ENCODE measurements around the gene LDLRAD3. TPM values are rescaled to one million over a fixed set of nuclear protein-coding genes. Genes with fewer than 3 reads are reported as not detected.

The LDLRAD3 gene
- polyA plus RNA-seq, 1 of the 3 experiments (the other 2 are of a cell fraction), result 10.6 TPM

GRCh38 chr11:35897019-35897418 lies 46.8 kb upstream of the LDLRAD3 start:
- no peaks in the 10 kb centered on the region for H3K79me2 ChIP-seq (ENCODE audit: insufficient read depth)
- CTCF ChIA-PET, result no interaction called here

GRCh38 chr11:35902961-35903360 lies 40.9 kb upstream of the LDLRAD3 start:
- Histone ChIP-seq H3K4me3 (ENCODE audit: low read depth in 2 of 2, low read length in 1 of 2) (no peak overlapping the region), H3K27me3 (ENCODE audit: insufficient read depth) (no peaks in the 10 kb centered on the region), H3K36me3 (replicated peaks in 1 of 2; ENCODE audit: control insufficient read depth in 1 of 2, insufficient read depth in 2 of 2, low read length in 1 of 2) (no peaks in the 10 kb centered on the region), H3F3A (replicated peaks; ENCODE audit: insufficient read depth) (no peaks in the 10 kb centered on the region), H3K27ac (ENCODE audit: low read depth in 2 of 2, low read length in 1 of 2) (no peak overlapping the region), H3K9me3 (peaks cover 18% of the 10 kb centered on the region), H2AFZ (ENCODE audit: low read depth) (no peak overlapping the region), H3K9ac (no peak overlapping the region), H3K9me2 (no peaks in the 10 kb centered on the region), H3K79me2 (ENCODE audit: insufficient read depth) (no peaks in the 10 kb centered on the region), H4K20me1 (ENCODE audit: insufficient read depth) (no peaks in the 10 kb centered on the region), H3K4me2 (no peak overlapping the region), H3K4me1 (ENCODE audit: control insufficient read depth in 1 of 2, insufficient read depth in 2 of 2, low read depth in 1 of 2, low read length in 1 of 2) (no peaks in the 10 kb centered on the region)
- CTCF ChIA-PET, result no interaction called here
- DNase-seq, result no peak
- POLR2A ChIA-PET, result no interaction called here
- TF ChIP-seq TEAD4 (IDR thresholded peaks at IDR 0.05; ENCODE audit: borderline replicate concordance, insufficient read depth) (no peak), POLR2AphosphoS5 (IDR thresholded peaks at IDR 0.05; ENCODE audit: low read depth, low read length) (no peak)

More at GRCh38 chr11:35897019-35897418, 46.8 kb upstream of the LDLRAD3 start:
- no peaks in the 10 kb centered on the region for H3F3A ChIP-seq (replicated peaks; ENCODE audit: insufficient read depth)
- peaks cover 7% of the 10 kb centered on the region; the same call in 1 of the 2 replicates for H3K27me3 ChIP-seq (ENCODE audit: insufficient read depth)
- DNase-seq, result no peak
- no peak overlapping the region for H3K4me2 ChIP-seq
- TF ChIP-seq ELF1 (IDR thresholded peaks at IDR 0.05) (no peak), IRF3 (IDR thresholded peaks at IDR 0.05; ENCODE audit: low read depth, low read length) (no peak), NRF1 (IDR thresholded peaks at IDR 0.05; ENCODE audit: low read depth, low read length) (no peak), RAD21 (IDR thresholded peaks at IDR 0.05; ENCODE audit: low read length) (no peak)
- H4K20me1 ChIP-seq (ENCODE audit: insufficient read depth), result no peaks in the 10 kb centered on the region
- no peak overlapping the region for H3K27ac ChIP-seq (ENCODE audit: low read depth in 2 of 2, low read length in 1 of 2)
- POLR2A ChIA-PET, result no interaction called here
- H3K9ac ChIP-seq, result no peak overlapping the region
- 82% methylated on average over 4 of the region's 4 CpGs for WGBS (ENCODE audit: low lambda C conversion rate)
- H3K9me2 ChIP-seq, result no peaks in the 10 kb centered on the region
- no peak overlapping the region for H2AFZ ChIP-seq (ENCODE audit: low read depth)
- H3K4me1 ChIP-seq (ENCODE audit: control insufficient read depth in 1 of 2, insufficient read depth in 2 of 2, low read depth in 1 of 2, low read length in 1 of 2), result peaks cover 0 to 4% of the 10 kb centered on the region in 2 experiments; a peak in 1 of 4 replicates
- H3K9me3 ChIP-seq, result peaks cover 5% of the 10 kb centered on the region
- no peaks in the 10 kb centered on the region for H3K36me3 ChIP-seq (replicated peaks in 1 of 2; ENCODE audit: control insufficient read depth in 1 of 2, insufficient read depth in 2 of 2, low read length in 1 of 2)
- H3K4me3 ChIP-seq (ENCODE audit: low read depth in 2 of 2, low read length in 1 of 2), result no peak overlapping the region

- TF ChIP-seq FOXM1 (IDR thresholded peaks at IDR 0.05; ENCODE audit: low read depth) (no peak), RCOR1 (IDR thresholded peaks at IDR 0.05; ENCODE audit: low read length) (no peak), RAD21 (IDR thresholded peaks at IDR 0.05; ENCODE audit: low read length) (no peak), POLR2AphosphoS5 (IDR thresholded peaks at IDR 0.05; ENCODE audit: low read depth, low read length) (no peak), FOXJ3 (CRISPR knock-in tag; IDR thresholded peaks at IDR 0.05) (no peak), MEF2A (IDR thresholded peaks at IDR 0.05; ENCODE audit: borderline replicate concordance, low read depth) (no peak), RFX5 (IDR thresholded peaks at IDR 0.05; ENCODE audit: low read length) (no peak), EZH2phosphoT487 (IDR thresholded peaks at IDR 0.05; ENCODE audit: borderline replicate concordance, low read depth) (no peak), TAF1 (IDR thresholded peaks at IDR 0.05; ENCODE audit: borderline replicate concordance, low read depth, low read length) (no peak), MXI1 (IDR thresholded peaks at IDR 0.05; ENCODE audit: low read depth, low read length) (no peak), SIN3A (IDR thresholded peaks at IDR 0.05; ENCODE audit: borderline replicate concordance, low read depth, low read length) (no peak)
- TF ChIP-seq, protein P1, sequence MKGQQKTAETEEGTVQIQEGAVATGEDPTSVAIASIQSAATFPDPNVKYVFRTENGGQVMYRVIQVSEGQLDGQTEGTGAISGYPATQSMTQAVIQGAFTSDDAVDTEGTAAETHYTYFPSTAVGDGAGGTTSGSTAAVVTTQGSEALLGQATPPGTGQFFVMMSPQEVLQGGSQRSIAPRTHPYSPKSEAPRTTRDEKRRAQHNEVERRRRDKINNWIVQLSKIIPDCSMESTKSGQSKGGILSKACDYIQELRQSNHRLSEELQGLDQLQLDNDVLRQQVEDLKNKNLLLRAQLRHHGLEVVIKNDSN (IDR thresholded peaks at IDR 0.05; ENCODE audit: borderline replicate concordance, low read depth), result no peak
- 60% methylated on average over 3 of the region's 3 CpGs for WGBS (ENCODE audit: low lambda C conversion rate)
- ChIA-PET CTCF (interaction anchor here (0.8 kb wide), 1 partner anchor 32 kb away, joined by 3 read pairs; no protein-coding TSS in a partner anchor), POLR2A (no interaction called here)
- H3K27me3 ChIP-seq (ENCODE audit: insufficient read depth), result no peaks in the 10 kb centered on the region
- H3K4me2 ChIP-seq, result no peak overlapping the region
- H3K27ac ChIP-seq (ENCODE audit: low read depth in 2 of 2, low read length in 1 of 2), result no peak overlapping the region
- H3K79me2 ChIP-seq (ENCODE audit: insufficient read depth), result no peaks in the 10 kb centered on the region
- peaks cover 18% of the 10 kb centered on the region for H3K9me3 ChIP-seq
- no peak overlapping the region for H3K4me3 ChIP-seq (ENCODE audit: low read depth in 2 of 2, low read length in 1 of 2)
- peaks cover 10% of the 10 kb centered on the region for H3F3A ChIP-seq (replicated peaks; ENCODE audit: insufficient read depth)
- no peaks in the 10 kb centered on the region for H3K36me3 ChIP-seq (replicated peaks in 1 of 2; ENCODE audit: control insufficient read depth in 1 of 2, insufficient read depth in 2 of 2, low read length in 1 of 2)
- no peaks in the 10 kb centered on the region for H4K20me1 ChIP-seq (ENCODE audit: insufficient read depth)
- no peaks in the 10 kb centered on the region for H3K9me2 ChIP-seq
- H3K9ac ChIP-seq, result no peak overlapping the region
- no peak for DNase-seq
- H2AFZ ChIP-seq (ENCODE audit: low read depth), result no peak overlapping the region
- no peaks in the 10 kb centered on the region for H3K4me1 ChIP-seq (ENCODE audit: control insufficient read depth in 1 of 2, insufficient read depth in 2 of 2, low read depth in 1 of 2, low read length in 1 of 2)
These were observed 38.1 kb upstream of the LDLRAD3 start for GRCh38 chr11:35905646-35906276.

All from SK-N-SH (cell line).